Activated T-cell treated with anti-CD3 and anti-CD28 coated beads for 48 hours (primary cell): Measurements from ENCODE around the gene PFKP.
"Not testable (repeated sequence)": the region's sequence is repeated elsewhere in the genome, so short reads cannot be mapped to it uniquely, and the experiment has no call there.

Source experiments
- DNase-seq: peaks from one replicate; pipeline ENCODE4 v3.0.0-alpha.2; 2020; ENCODE audit warnings: low read depth

Gene PFKP

DNA sequence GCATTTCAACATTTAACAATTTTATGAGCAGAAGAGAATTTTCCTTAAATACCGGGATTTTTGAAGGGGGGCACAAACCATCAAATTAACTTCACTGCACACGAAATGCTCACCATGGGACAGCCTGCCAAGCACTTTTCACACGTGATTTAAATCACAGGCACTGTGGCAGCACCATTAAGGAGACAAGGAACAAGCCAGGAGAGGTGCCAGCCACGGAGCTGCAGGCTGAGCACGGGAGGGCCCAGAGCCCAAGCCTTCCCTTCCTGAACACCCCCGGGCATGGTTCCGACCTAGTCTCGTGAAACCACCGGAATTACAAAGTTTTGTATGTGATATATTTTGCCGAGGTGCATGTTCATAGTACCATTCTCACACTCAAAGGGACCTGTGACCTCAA lies 91.8 kb downstream of the PFKP start:
- no peak for DNase-seq

DNA sequence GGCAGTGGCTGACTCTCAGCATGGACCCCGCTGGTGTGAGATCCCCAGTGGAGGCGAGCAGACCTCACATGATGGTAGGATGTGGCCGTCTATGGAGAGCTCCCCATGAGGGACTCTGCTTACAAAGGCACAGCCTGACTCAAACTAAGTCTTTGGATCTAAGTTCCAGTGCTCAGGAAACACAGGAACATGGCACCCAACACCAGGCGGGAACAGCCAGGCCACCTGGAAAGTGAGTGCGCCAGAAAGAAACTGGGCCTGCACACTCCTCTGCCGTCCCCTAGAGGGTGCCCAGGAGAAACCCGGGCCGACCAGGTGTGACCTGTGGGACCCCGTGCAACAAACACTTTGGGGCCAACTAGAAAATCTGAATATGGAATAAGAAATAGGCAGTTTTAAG lies 95.2 kb downstream of the PFKP start:
- DNase-seq = no peak

DNA sequence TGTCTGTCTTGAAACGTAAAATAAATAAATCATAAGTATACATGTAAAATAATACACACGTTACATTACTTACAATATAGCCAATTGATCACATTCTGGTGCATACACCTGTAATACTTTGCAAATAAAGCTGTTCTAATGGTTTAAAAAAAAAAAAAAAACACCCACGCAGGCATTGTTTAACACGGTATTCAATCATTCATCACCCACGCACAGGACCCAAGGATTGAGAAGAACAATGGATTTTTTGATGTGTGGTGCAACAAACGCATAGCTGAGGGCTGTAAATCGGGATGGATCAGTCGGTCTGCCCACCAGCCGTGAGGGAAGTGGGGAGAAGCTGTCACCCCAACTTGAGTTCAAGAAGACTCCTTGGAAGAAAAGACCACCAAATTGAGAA lies 96.5 kb downstream of the PFKP start:
- no peak for DNase-seq

DNA sequence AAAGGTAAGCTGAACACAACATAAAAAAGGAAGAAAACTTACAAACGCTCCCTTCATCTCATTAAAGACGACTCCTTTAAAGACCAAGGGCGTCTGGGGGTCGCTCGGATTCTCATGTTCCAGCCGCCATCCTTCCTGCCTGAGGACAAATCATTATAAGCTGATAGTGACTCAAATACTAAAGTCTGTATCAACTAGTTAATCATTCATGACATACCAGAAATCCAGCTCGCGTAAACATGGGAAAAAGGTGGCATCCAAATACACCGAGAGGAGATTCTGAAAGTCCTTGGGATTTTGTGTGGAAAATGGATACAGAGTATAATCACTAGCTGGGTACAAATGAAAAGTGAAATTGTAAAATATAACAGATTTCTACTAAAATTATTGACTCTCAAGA lies 97.8 kb downstream of the PFKP start:
- DNase-seq = no peak

DNA sequence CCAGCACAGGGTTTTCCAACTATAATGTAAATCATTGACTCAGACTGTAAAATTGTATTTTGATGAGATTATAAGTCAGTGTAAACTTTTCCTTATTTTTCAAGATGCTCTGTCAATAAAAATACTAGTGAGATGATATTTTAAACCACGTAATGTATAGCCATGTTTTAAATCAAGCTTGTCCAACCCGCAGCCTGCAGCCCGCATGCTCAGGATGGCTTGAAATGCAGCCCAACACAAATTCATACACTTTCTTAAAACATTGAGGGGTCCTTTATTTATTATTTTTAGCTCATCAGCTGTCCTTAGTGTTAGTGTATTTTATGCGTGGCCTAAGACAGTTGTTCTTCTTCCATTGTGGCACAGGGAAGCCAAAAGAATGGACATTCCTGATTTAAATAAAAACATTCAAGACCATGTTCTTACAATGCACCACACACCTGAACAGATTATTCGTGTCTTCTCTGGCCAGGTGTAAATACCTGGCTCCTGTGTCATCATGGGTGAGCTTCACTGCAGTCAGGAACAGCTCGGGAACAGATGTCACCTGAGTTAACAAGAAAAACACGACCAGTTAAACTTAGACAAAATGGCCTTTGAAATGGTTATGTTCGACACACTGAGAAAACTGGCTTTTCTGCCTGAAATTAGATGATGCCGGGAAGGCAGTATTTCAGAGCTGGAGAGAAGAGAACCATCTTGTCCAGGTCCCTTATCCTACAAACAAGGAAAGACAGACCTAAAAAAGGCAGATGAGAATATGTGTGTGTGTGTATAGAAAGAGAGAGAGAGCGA lies 99.3 kb downstream of the PFKP start:
- DNase-seq = no peak

DNA sequence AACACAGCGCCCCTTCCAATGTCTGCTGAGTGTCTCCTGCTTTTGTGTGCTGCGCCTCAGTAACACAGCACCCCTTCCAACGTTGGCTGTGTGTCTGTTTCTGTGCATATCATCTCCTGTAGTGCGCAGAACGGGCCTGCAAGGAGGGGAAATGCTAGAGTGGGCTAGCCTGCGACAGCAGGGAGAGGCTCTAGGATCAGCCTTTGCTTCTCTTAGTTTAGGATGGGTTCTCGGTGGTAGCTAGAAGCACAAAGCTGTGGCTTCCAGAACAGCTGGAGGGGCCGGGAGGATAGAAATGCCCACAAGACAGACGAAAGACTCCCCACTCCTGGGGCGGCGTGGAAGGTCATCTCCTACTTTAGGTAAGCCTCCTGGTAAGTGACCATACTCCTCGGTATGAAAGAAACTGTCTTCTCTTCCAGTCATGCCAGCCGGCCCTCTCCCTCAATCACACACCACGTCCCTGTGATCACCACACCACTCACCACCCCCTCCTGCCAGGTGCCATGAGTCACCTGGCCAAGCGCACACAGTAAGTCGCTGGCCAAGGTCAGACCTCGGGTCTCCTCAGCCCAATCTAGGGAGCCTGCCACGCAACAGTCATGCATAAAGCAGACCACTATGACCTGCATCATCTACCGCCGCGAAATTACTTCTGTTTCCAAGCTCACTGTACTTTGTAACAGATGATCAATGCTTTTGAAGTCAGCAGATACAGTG lies 100.4 kb downstream of the PFKP start:
- no peak for DNase-seq

DNA sequence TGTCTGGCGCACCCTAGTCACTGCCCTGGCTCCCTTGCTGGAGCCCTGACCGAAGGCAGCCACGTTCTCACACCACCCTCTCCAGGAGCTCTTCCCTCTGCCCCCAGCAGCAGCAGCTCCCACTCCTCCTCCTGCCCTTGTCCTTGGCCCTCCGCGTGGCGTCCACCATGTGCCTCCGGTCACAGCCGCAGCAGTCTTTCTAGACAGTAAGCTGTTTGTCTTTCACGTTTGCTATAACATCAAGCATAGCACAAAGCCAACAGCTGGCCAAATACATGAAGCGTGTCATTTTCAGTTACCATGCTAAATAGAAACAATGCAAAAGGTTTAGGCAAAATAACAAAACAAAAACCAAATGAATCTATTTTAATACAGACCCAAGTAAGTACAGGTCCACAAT lies 101.9 kb downstream of the PFKP start:
- DNase-seq = no peak

DNA sequence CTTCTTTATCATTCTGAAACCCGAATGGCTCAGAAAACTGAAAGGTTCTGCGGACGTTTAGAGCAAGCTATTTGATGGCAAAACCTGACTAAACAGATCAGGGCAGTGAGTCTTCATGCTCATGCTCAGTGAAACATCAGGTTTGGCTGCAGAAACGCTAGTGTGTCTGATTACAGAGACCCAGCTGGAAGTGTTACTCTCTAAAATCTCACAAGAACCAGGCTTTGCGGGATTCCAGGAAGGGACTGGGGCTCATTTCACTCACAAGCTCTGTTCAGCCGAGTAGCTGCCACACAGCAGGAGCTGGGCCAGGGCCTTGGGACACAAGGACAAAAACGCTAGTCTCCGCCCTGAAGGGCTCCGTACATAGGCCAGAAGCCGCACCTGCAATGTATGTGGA lies 102.3 kb downstream of the PFKP start:
- DNase-seq = no peak

DNA sequence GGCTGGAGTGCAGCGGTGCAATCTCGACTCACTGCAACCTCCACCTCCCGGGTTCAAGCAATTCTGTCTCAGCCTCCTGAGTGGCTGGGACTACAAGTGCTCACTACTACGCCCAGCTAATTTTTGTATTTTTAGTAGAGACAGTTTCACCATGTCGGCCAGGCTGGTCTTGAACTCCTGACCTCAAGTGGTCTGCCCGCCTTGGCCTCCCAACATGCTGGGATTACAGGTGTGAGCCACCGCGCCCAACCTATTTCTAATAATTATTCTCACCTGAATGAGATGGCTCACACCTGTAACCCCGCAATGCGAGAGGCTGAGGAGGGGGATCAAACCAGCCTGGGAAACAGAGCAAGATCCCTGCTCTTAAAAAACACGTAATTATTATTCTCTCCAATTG lies 104.1 kb downstream of the PFKP start:
- DNase-seq = not testable (repeated sequence)

DNA sequence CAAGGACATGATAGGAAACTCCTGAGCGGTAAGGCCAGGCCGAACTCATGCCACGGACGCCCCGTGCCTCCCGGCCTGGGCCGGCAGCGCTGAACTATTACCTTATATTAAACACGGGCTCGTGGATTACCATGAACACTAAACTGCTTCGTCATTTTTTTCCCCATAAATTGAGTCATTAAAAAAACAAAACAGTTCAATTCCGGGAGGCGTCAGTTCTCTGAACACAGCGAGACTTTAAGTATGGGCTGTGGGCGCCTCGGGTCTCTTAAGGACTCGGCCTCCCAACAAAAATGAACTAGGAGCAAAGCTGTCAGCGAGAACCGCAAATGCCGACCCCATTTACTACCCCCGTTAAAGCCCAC lies 104.7 kb downstream of the PFKP start:
- DNase-seq = no peak

DNA sequence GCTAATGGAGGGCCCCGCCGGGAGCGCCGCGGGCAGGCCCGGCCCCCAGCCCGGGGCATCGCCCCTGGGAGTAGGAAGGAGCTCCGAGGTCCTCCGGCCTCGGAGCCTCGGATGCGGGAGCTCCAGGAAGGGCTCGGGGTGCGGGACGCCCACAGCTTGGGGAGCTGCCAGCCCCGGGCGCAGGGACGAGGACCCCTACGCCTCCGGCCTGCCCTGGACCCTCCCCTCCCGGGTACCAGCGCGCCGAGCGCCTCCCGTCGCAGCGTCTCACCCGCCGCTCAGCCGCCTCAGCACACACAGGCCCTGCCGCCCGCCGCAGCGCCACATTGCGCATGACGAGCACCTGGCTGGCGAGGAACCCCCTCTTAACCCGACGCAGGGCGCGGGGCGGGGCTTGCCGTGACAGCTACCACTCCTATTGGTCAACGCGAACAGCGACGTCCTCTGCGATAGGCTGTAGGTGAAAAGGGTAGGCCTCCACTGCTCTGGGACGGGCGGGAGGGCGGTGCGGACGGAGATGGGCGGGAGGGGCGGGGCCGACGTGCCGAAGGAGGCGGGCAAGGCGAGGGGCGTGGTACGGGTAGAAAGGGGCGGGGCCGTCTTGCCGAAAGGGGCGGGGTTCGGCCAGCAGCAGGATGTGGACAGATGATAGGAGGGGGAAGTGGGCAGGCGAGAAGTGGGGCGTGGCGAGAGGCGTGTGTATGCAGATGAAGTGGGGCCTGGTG lies 105.3 kb downstream of the PFKP start, which contains the start of gene PITRM1:
Gene PITRM1 (minus strand): TSS at position 337 of the 725 bp plus-strand sequence. CDS start 10 bp downstream, at position 327.
- peak; percentile 98 for DNase-seq

DNA sequence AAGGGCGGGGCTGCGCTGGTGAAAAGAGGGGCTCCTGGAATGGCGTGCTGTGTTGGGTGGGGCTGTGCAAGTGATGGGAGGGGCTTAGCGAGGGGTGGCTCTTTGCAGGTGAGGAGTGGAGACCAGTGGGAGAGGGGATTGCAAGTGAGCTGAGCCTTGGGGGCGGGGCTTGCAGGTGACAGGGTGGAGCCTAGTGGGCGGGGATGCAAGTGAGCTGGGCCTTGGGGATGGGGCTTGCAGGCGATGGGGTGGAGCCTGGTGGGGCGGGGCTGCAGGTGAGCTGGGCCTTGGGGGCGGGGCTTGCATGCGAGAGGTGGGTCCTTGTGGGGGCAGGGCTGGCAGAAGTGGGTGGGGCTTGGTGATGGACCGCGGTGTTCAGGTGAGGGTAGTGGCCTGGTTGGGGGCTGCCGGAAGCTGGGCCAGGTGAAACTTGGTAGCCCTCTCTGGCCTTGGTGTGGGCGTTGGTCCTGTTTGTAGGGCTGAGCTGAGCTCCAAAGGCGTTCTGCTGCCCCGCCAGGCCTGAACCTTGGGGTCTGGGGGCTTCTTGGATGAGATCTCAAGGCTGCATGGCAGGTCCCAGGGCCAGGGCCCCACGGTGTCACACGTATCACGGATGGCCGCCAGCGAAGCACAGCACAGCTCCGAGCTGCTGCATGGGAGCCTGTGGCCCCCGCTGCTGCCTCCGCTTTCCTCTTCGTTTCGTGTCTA lies 106.0 kb downstream of the PFKP start:
- no peak for DNase-seq

DNA sequence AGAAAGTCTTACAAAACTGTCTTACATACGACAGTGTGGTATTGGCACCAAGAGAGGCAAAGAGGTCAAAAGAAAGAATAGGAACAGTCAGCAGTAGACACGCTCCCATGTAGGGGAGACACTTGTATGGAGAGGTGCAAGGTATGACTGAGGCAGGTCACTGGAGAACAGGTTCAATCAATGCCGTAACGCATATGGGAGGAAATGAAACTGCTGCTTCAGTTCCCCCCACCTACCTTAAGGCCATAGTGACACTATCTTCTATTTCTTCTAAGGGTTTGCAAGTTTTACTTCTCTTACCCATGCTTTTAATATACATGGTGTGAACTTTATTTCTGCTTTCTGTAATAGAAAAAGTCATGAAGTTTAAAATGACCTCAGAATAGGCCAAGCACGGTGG lies 110.7 kb downstream of the PFKP start:
- DNase-seq = no peak

DNA sequence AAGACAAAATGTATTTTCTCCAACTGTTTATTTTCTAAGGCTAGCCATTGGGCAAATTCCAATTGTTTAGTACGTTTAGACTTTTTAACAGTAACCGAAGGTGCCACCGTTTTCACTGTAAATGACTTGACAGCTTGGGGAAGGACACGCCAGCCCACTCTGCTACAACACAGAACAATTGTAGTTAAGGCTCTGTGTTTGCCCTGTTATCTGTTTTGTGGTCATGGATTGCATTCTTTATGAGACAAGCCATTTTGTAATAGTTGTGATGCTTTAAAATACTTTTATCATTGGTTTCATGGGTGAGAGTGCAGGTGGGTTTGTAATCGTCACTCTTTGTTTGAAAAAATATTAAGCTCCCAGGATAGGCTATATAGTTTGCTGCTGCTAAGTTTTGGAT lies 111.8 kb downstream of the PFKP start:
- no peak for DNase-seq

DNA sequence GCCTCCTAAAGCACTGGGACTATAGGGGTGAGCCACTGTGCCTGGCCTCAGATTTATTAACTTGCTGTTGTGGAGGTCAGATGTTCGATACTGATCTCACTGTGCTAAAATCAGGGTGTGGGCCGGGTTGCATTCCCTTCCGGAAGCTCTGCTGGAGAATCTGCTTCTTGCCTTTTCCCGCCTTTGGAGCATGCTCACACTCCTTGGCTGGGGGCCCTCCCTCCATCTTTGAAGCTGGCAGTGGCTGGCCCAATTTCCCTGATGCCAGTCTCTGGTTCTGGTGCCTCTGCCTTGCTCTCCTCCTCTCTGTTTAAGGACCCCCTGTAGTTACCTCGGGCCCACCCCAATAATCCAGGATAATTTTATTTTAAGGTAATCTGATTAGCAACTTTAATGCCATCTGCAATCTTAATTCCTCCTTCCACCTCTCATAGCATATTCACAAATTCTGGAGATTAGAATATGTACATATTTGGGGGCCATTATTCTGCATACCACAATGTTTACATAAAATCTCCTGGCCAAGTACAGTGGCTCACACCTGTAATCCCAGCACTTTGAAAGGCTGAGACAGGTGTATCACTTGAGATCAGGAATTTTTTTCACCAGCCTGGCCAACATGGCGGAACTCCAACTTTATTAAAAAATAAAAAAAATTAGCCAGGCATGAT lies 113.1 kb downstream of the PFKP start:
- no peak for DNase-seq

DNA sequence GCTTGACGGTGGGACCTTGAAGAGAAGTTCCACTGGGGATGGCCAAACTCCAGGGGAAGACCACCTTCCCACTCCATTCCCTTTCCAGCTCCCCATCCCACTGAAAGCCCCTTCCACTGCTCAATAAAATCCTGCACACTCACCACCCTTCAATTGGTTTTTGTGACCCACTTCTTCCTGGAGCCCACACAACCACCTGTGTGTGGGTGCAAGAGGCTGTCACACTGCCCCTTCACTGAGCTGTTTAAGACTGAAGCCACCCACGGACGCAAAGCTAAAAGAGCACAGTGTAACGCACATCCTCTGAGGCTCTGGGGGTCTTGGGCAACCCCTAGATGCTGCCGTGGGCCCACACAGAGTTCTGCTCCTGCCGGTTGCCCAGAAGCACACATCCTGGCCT lies 118.0 kb downstream of the PFKP start:
- DNase-seq = no peak

DNA sequence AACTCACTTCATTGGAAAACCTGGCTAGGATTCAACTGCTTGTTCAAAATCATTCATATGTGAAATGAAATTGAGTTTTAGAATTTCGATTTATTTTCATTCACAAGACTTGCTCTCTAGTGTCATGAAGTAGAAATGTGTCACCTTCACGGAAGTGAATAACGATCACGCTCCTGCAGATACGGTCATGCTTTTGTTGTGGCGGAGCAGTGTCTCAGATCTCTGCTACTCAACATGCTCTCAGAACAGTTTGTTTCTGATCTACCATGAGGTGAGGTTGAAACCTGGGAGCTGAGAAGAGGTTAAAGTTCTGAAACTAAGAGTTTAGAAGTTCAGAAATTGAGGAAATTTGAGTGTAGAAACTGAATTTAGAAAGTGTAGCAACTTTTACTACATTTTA lies 119.0 kb downstream of the PFKP start:
- DNase-seq = peak; percentile 40
